22Rv1 (cell line): ENCODE measurements around the gene COL24A1.

Experiments
- ZFX ChIP-seq: fragments of 450-650 bp; IDR thresholded peaks from 2 replicates; pipeline ENCODE4 v1.6.1; 2017; ENCODE audit warnings: antibody characterized with exemption, borderline replicate concordance
- TF ChIP-seq, protein P1 (sequence below): fragments of 450-650 bp; IDR thresholded peaks from 2 replicates; pipeline ENCODE4 v1.5.1; 2017; ENCODE audit warnings: mild to moderate bottlenecking

DNA sequence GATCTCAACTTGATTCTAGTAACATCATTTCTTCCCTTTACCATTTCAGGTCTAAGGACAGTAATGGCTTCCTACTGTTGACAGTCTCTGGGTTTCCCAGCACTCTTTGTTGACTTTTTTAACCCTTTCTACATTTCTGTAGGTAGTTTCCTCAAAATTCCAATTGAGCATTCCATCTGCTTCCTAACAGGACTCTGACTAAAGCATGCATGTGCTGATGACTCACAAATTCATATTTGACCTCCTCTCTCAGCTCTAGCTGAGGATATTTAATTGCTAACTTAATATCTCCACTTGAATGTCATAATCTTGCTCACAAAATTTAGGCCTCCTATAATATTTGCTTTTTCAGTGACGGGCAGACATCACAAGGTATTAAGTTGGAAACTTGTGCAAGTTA lies 355.1 kb downstream of the COL24A1 start:
- TF ChIP-seq, protein P1, sequence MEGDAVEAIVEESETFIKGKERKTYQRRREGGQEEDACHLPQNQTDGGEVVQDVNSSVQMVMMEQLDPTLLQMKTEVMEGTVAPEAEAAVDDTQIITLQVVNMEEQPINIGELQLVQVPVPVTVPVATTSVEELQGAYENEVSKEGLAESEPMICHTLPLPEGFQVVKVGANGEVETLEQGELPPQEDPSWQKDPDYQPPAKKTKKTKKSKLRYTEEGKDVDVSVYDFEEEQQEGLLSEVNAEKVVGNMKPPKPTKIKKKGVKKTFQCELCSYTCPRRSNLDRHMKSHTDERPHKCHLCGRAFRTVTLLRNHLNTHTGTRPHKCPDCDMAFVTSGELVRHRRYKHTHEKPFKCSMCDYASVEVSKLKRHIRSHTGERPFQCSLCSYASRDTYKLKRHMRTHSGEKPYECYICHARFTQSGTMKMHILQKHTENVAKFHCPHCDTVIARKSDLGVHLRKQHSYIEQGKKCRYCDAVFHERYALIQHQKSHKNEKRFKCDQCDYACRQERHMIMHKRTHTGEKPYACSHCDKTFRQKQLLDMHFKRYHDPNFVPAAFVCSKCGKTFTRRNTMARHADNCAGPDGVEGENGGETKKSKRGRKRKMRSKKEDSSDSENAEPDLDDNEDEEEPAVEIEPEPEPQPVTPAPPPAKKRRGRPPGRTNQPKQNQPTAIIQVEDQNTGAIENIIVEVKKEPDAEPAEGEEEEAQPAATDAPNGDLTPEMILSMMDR, result no peak
- no peak for TF ChIP-seq ZFX
